H1 (cell line): ENCODE data around the gene BPIFB4. TPM values are rescaled to one million over a fixed set of nuclear protein-coding genes. Genes with fewer than 3 reads are reported as not detected.

Source experiments
- CTCF ChIA-PET: fragments of 300-600 bp; sonication (Branson Sonifier 250); formaldehyde crosslinking; loops from one replicate; lab custom pipeline; 2021; ENCODE audit not compliant: partially characterized antibody; lab: Charles Lee
- POLR2A ChIA-PET: fragments of 300-600 bp; sonication (Branson Sonifier 250); formaldehyde crosslinking; loops from one replicate; lab custom pipeline; 2021; ENCODE audit warnings: inconsistent platforms; ENCODE audit not compliant: partially characterized antibody; lab: Charles Lee
- DNase-seq, 2 experiments: peaks; one replicate each; pipeline versions ENCODE4 v3.0.0 to v3.0.0-alpha.2; 2010 to 2022; ENCODE audit warnings: low spot score in 2 of 2, low read depth in 1 of 2, mixed read lengths in 1 of 2
- FAIRE-seq: peaks from 2 replicates; lab custom pipeline; 2011; peaks lifted over from hg19 to GRCh38; lab: Jason Lieb, UNC
- H2AFZ ChIP-seq: 2 replicates; pipeline ENCODE4 v1.8.1; 2012; ENCODE audit warnings: low read length, inconsistent platforms
- H2AK5ac ChIP-seq: 2 replicates; pipeline ENCODE4 v1.6.1; 2013; ENCODE audit warnings: low read depth, low read length
- H2BK120ac ChIP-seq: replicated peaks from 2 replicates; pipeline ENCODE3; 2013; ENCODE audit warnings: low read depth, low read length, inconsistent platforms
- H2BK12ac ChIP-seq: 2 replicates; pipeline ENCODE4 v1.6.1; 2013; ENCODE audit warnings: low read depth, low read length
- H2BK15ac ChIP-seq: 2 replicates; pipeline ENCODE4 v1.6.1; 2013; ENCODE audit warnings: low read length
- H2BK20ac ChIP-seq: 2 replicates; pipeline ENCODE4 v1.6.1; 2013; ENCODE audit warnings: low read length
- H2BK5ac ChIP-seq: 2 replicates; pipeline ENCODE4 v1.6.1; 2013; ENCODE audit warnings: low read depth, low read length
- H3K14ac ChIP-seq: 2 replicates; pipeline ENCODE4 v1.6.1; 2013; ENCODE audit warnings: inconsistent platforms; ENCODE audit not compliant: insufficient read length
- H3K18ac ChIP-seq: 2 replicates; pipeline ENCODE4 v1.6.1; 2013; ENCODE audit warnings: low read length; ENCODE audit errors: extremely low read depth
- H3K23ac ChIP-seq: 2 replicates; pipeline ENCODE4 v1.6.1; 2013; ENCODE audit warnings: inconsistent platforms; ENCODE audit not compliant: insufficient read length
- H3K23me2 ChIP-seq: 2 replicates; pipeline ENCODE4 v1.6.1; 2013; ENCODE audit warnings: low read depth, low read length
- H3K27ac ChIP-seq: 2 replicates; pipeline ENCODE4 v1.6.1; 2011; ENCODE audit warnings: low read depth, low read length, inconsistent platforms
- H3K27me3 ChIP-seq, 4 experiments: replicated peaks in 1 of 4; 1 replicate in 1 of 4; 2 replicates in 3 of 4; pipeline versions ENCODE4 v1.6.1 to v1.8.1; 2011 to 2013; ENCODE audit warnings: low read length in 3 of 4, mild to moderate bottlenecking in 3 of 4, inconsistent platforms in 2 of 4, mixed read lengths in 2 of 4, moderate library complexity in 1 of 4; ENCODE audit not compliant: control insufficient read depth in 3 of 4, insufficient read depth in 3 of 4; ENCODE audit errors: extremely low read depth in 1 of 4
- H3K36me3 ChIP-seq, 4 experiments: 2 replicates each; pipeline versions ENCODE4 v1.6.1 to v1.8.1; 2011 to 2013; ENCODE audit warnings: mild to moderate bottlenecking in 4 of 4, low read length in 3 of 4, moderate library complexity in 2 of 4, control low read depth in 1 of 4, inconsistent platforms in 1 of 4; ENCODE audit not compliant: insufficient read depth in 4 of 4, control insufficient read depth in 2 of 4
- H3K4ac ChIP-seq: replicated peaks from 2 replicates; pipeline ENCODE3; 2013; ENCODE audit warnings: low read length, low read depth, mixed read lengths, inconsistent platforms; ENCODE audit not compliant: insufficient read length
- H3K4me1 ChIP-seq, 4 experiments: replicated peaks in 1 of 4; 1 replicate in 1 of 4; 2 replicates in 3 of 4; pipeline versions ENCODE4 v1.6.1 to v1.8.1; 2011 to 2013; ENCODE audit warnings: low read length in 3 of 4, inconsistent platforms in 2 of 4, mixed read lengths in 1 of 4; ENCODE audit not compliant: insufficient read depth in 4 of 4, control insufficient read depth in 3 of 4
- H3K4me2 ChIP-seq, 2 experiments: 2 replicates each; pipeline versions ENCODE4 v1.6.1 to v1.8.1; 2011 to 2013; ENCODE audit warnings: low read depth in 2 of 2, low read length in 2 of 2, control low read depth in 1 of 2, inconsistent platforms in 1 of 2, mild to moderate bottlenecking in 1 of 2; ENCODE audit not compliant: insufficient read depth in 1 of 2
- H3K4me3 ChIP-seq, 4 experiments: fragments of 200-600, 300-600 bp in 1 of 4; sonication (generic), shearing (Covaris generic), sonication (Bioruptor Twin) in 1 of 4; 2 replicates each; pipeline versions ENCODE4 v1.5.1 to v1.8.1; 2011 to 2016; ENCODE audit warnings: low read length in 4 of 4, low read depth in 3 of 4, control low read depth in 2 of 4, inconsistent platforms in 2 of 4, mild to moderate bottlenecking in 2 of 4, mixed read lengths in 1 of 4, moderate library complexity in 1 of 4; ENCODE audit not compliant: insufficient read depth in 2 of 4; ENCODE audit errors: extremely low read depth in 1 of 4
- H3K56ac ChIP-seq: replicated peaks from 2 replicates; pipeline ENCODE3; 2013; ENCODE audit warnings: low read depth, mild to moderate bottlenecking, mixed read lengths, low read length, inconsistent platforms; ENCODE audit not compliant: insufficient read length
- H3K79me1 ChIP-seq: 2 replicates; pipeline ENCODE4 v1.6.1; 2013; ENCODE audit warnings: low read depth, low read length, control low read depth
- H3K79me2 ChIP-seq, 2 experiments: 2 replicates each; pipeline versions ENCODE4 v1.6.1 to v1.8.1; 2012 to 2013; ENCODE audit warnings: low read length in 2 of 2, mild to moderate bottlenecking in 2 of 2, inconsistent platforms in 1 of 2; ENCODE audit not compliant: insufficient read depth in 2 of 2, control insufficient read depth in 1 of 2
- H3K9ac ChIP-seq, 4 experiments: replicated peaks in 1 of 4; 1 replicate in 1 of 4; 2 replicates in 3 of 4; pipeline versions ENCODE4 v1.6.1 to v1.8.1; 2011 to 2013; ENCODE audit warnings: low read depth in 3 of 4, low read length in 3 of 4, control low read depth in 2 of 4, mild to moderate bottlenecking in 2 of 4, moderate library complexity in 2 of 4, inconsistent platforms in 1 of 4; ENCODE audit errors: extremely low read depth in 1 of 4
- H3K9me3 ChIP-seq, 2 experiments: 2 replicates each; pipeline versions ENCODE4 v1.6.1 to v1.8.1; 2012 to 2013; ENCODE audit warnings: mild to moderate bottlenecking in 2 of 2, moderate library complexity in 2 of 2, control low read depth in 1 of 2, inconsistent platforms in 1 of 2, low read depth in 1 of 2, low read length in 1 of 2, mixed read lengths in 1 of 2; ENCODE audit not compliant: insufficient read depth in 2 of 2
- H4K20me1 ChIP-seq, 2 experiments: replicated peaks in 1 of 2; 2 replicates each; pipeline versions ENCODE3 to v1.8.1; 2011 to 2013; ENCODE audit warnings: inconsistent platforms in 2 of 2, low read length in 2 of 2, mild to moderate bottlenecking in 1 of 2; ENCODE audit not compliant: insufficient read depth in 2 of 2, control insufficient read depth in 1 of 2
- H4K5ac ChIP-seq: 2 replicates; pipeline ENCODE4 v1.6.1; 2013; ENCODE audit warnings: low read length, low read depth, mixed read lengths, inconsistent platforms; ENCODE audit not compliant: insufficient read length
- H4K8ac ChIP-seq: 2 replicates; pipeline ENCODE4 v1.8.0; 2013; ENCODE audit warnings: mild to moderate bottlenecking, moderate library complexity, low read length, inconsistent platforms; ENCODE audit not compliant: insufficient read depth; ENCODE audit errors: extremely low read depth
- H4K91ac ChIP-seq: replicated peaks from 2 replicates; pipeline ENCODE3; 2013; ENCODE audit warnings: low read length, mixed read lengths, inconsistent platforms; ENCODE audit not compliant: insufficient read length
- ATF3 ChIP-seq: IDR thresholded peaks from 2 replicates; pipeline ENCODE4 v1.6.1; 2011; ENCODE audit warnings: low read depth, mild to moderate bottlenecking, low read length; ENCODE audit not compliant: insufficient read depth
- BCL11A ChIP-seq, 2 experiments: IDR thresholded peaks; one replicate each; pipeline ENCODE4 v1.6.1; 2011; ENCODE audit warnings: low read depth in 2 of 2, low read length in 2 of 2, mild to moderate bottlenecking in 2 of 2
- CHD1 ChIP-seq: IDR thresholded peaks from 2 replicates; pipeline ENCODE4 v1.6.1; 2012; ENCODE audit warnings: low read depth, low read length, improper control_type of control experiment
- CREB1 ChIP-seq: IDR thresholded peaks from 2 replicates; pipeline ENCODE4 v1.6.1; 2012; ENCODE audit warnings: inconsistent platforms
- E2F6 ChIP-seq: IDR thresholded peaks from 2 replicates; pipeline ENCODE4 v1.6.1; 2012; ENCODE audit warnings: inconsistent platforms
- JUN ChIP-seq: IDR thresholded peaks from 2 replicates; pipeline ENCODE4 v1.6.1; 2011; ENCODE audit warnings: low read depth, mild to moderate bottlenecking, improper control_type of control experiment, low read length
- NANOG ChIP-seq: IDR thresholded peaks from 2 replicates; pipeline ENCODE4 v1.6.1; 2011; ENCODE audit warnings: low read length, low read depth, mild to moderate bottlenecking, inconsistent platforms; ENCODE audit not compliant: insufficient read depth, poor library complexity, severe bottlenecking
- POLR2AphosphoS5 ChIP-seq: IDR thresholded peaks from 2 replicates; pipeline ENCODE4 v1.6.1; 2011; ENCODE audit warnings: low read depth, low read length
- POU5F1 ChIP-seq: IDR thresholded peaks from 2 replicates; pipeline ENCODE4 v1.6.1; 2011; ENCODE audit warnings: low read depth, mild to moderate bottlenecking, low read length, moderate library complexity
- SAP30 ChIP-seq: fragments of 300-600 bp; sonication (generic); IDR thresholded peaks from 2 replicates; pipeline ENCODE4 v1.7.1; 2012; ENCODE audit warnings: low read length, moderate library complexity, mild to moderate bottlenecking, inconsistent platforms; ENCODE audit not compliant: insufficient read depth, insufficient replicate concordance
- SP4 ChIP-seq: IDR thresholded peaks from 2 replicates; pipeline ENCODE4 v1.6.1; 2012; ENCODE audit warnings: low read length, inconsistent platforms
- USF2 ChIP-seq: IDR thresholded peaks from 2 replicates; pipeline ENCODE4 v1.6.1; 2011; ENCODE audit warnings: low read length, improper control_type of control experiment
- YY1 ChIP-seq: IDR thresholded peaks from 2 replicates; pipeline ENCODE4 v1.6.1; 2011; ENCODE audit warnings: low read depth, mild to moderate bottlenecking, low read length
- WGBS, 2 experiments: shearing (Covaris generic) in 1 of 2; methylation state at CpG; one replicate each; pipeline versions ENCODE4 v1.1.6 to v1.1.7; 2013 to 2015; ENCODE audit warnings: low lambda C conversion rate in 2 of 2, mixed read lengths in 2 of 2, inconsistent platforms in 1 of 2, low coverage in 1 of 2, missing lambda C conversion rate in 1 of 2; ENCODE audit not compliant: insufficient replicate concordance in 2 of 2, insufficient coverage in 1 of 2, insufficient read length in 1 of 2; ENCODE audit errors: extremely low coverage in 1 of 2, missing lambda C conversion rate in 1 of 2; 5-methylcytosine and 5-hydroxymethylcytosine counted together
- polyA plus RNA-seq, 7 experiments: library from polyadenylated mRNA; depleted of rRNA in 3 of 7; stranded (reverse) in 5 of 7; unstranded in 2 of 7; fragments of >200 nt in 5 of 7; fragments of 200-250 nt in 2 of 7; gene quantifications; 1 replicate in 5 of 7; 2 replicates in 1 of 7; 4 replicates in 1 of 7; pipeline versions ENCODE4 v1.2.1 to v1.2.3, GENCODE V29; 2011 to 2013; ENCODE audit warnings: missing spikeins in 2 of 7, mixed read lengths in 2 of 7
- total RNA-seq: library from RNA; stranded (reverse); fragmentation: NEBNext Ultra II Directional; extraction: Animal tissue kit (Norgen Biotek cat#: 25700); gene quantifications from 2 replicates; pipeline ENCODE4 v1.2.1, GENCODE V29; 2021

The BPIFB4 gene
- total and polyA plus RNA-seq, 2 of the 8 experiments (the other 6 are each of a cell fraction or from before 2014, with no cell fraction given): not detected

GRCh38 chr20:33069673-33070072, 9.8 kb upstream of the BPIFB4 start:
- H3K23ac ChIP-seq: no peak overlapping the region
- H3K4ac ChIP-seq: no peak overlapping the region
- H2BK5ac ChIP-seq: no peak overlapping the region
- WGBS, 2 experiments: 89% methylated on average over 9 of the region's 9 CpGs; no CpG with 5 or more reads in 1 of the 2 experiments
- no peak overlapping the region for H3K9ac ChIP-seq
- H3K14ac ChIP-seq: no peak overlapping the region
- no peak for DNase-seq
- H2AFZ ChIP-seq: no peak overlapping the region
- no peak overlapping the region for H3K27ac ChIP-seq
- H3K79me2 ChIP-seq: no peaks in the 10 kb centered on the region
- no peak for TF ChIP-seq ATF3
- no peak for TF ChIP-seq NANOG
- TF ChIP-seq JUN: no peak
- TF ChIP-seq CREB1: no peak
- TF ChIP-seq YY1: no peak
- no peak for TF ChIP-seq E2F6
- no peak for TF ChIP-seq BCL11A (IDR thresholded peaks at IDR 0.05; ENCODE audit: low read depth in 2 of 2, low read length in 2 of 2)
- no peak for TF ChIP-seq SAP30
- TF ChIP-seq SP4: no peak
- TF ChIP-seq USF2: no peak
- no peak for TF ChIP-seq POU5F1
- TF ChIP-seq CHD1: no peak
- no peak for TF ChIP-seq POLR2AphosphoS5
- no peaks in the 10 kb centered on the region for H4K20me1 ChIP-seq
- peaks cover 3% of the 10 kb centered on the region; the same call in 1 of the 2 replicates for H3K23me2 ChIP-seq
- H2AK5ac ChIP-seq: no peak overlapping the region
- no peak overlapping the region for H4K91ac ChIP-seq
- H2BK20ac ChIP-seq: no peak overlapping the region
- H3K79me1 ChIP-seq: no peaks in the 10 kb centered on the region
- H3K18ac ChIP-seq: no peak overlapping the region
- H3K9me3 ChIP-seq: no peaks in the 10 kb centered on the region
- peak overlapping the region; percentile 72; the same call in 1 of the 2 replicates for H4K8ac ChIP-seq
- CTCF ChIA-PET: interaction anchor here (1.0 to 3.0 kb wide), 2 partner anchors 11 to 26 kb away, joined by 3 to 10 read pairs; no protein-coding TSS in a partner anchor
- H4K5ac ChIP-seq: no peak overlapping the region
- no peaks in the 10 kb centered on the region for H3K4me1 ChIP-seq
- no peak overlapping the region for H2BK120ac ChIP-seq
- no peak for FAIRE-seq
- no peaks in the 10 kb centered on the region for H3K36me3 ChIP-seq
- H3K4me2 ChIP-seq: no peak overlapping the region
- POLR2A ChIA-PET: no interaction called here
- no peak overlapping the region for H2BK12ac ChIP-seq
- H3K56ac ChIP-seq: no peak overlapping the region
- H3K4me3 ChIP-seq: no peak overlapping the region
- no peak overlapping the region for H2BK15ac ChIP-seq
- no peaks in the 10 kb centered on the region for H3K27me3 ChIP-seq
